Neural crest cell (in vitro differentiated cells): ENCODE measurements around the gene ENOX1. TPM values are rescaled to one million over a fixed set of nuclear protein-coding genes. Genes with fewer than 3 reads are reported as not detected.

Source experiments
- DNase-seq: peaks from one replicate; pipeline ENCODE4 v3.0.0; 2021; ENCODE audit warnings: low read depth, mixed read lengths, low spot score
- H3K27ac Mint-ChIP-seq: one replicate; pipeline ENCODE4 v1.8.0; 2021; ENCODE audit warnings: mild to moderate bottlenecking, mixed read lengths; ENCODE audit not compliant: unreplicated experiment
- H3K27me3 Mint-ChIP-seq: 2 replicates; pipeline ENCODE4 v1.8.0; 2021; ENCODE audit warnings: low read depth, mild to moderate bottlenecking, mixed read lengths
- H3K36me3 Mint-ChIP-seq: 2 replicates; pipeline ENCODE4 v1.8.0; 2021; ENCODE audit warnings: low read depth, mild to moderate bottlenecking, mixed read lengths
- H3K4me1 Mint-ChIP-seq: 2 replicates; pipeline ENCODE4 v1.8.0; 2021; ENCODE audit warnings: mixed read lengths
- H3K4me3 Mint-ChIP-seq: one replicate; pipeline ENCODE4 v1.8.0; 2021; ENCODE audit warnings: mild to moderate bottlenecking, mixed read lengths
- H3K9me3 Mint-ChIP-seq: 2 replicates; pipeline ENCODE4 v1.8.0; 2021; ENCODE audit warnings: mixed read lengths
- CTCF ChIP-seq: fragments of 200-600 bp; sonication (generic); conservative IDR thresholded peaks from 2 replicates; pipeline ENCODE4 v1.5.0; 2021; ENCODE audit warnings: antibody characterized with exemption, mild to moderate bottlenecking
- total RNA-seq: library from RNA; stranded (reverse); gene quantifications from 2 replicates; pipeline ENCODE4 v1.2.1, GENCODE V29; 2021

The ENOX1 gene
- total RNA-seq, 1 donor from 2014 or later, result 3.8 TPM

- Mint-ChIP-seq H3K27ac (no peak overlapping the region), H3K4me3 (no peak overlapping the region)
Measured at GRCh38 chr13:43388282-43389034, 398.3 kb downstream of the ENOX1 start.

GRCh38 chr13:43387880-43388279 lies 398.9 kb downstream of the ENOX1 start:
- TF ChIP-seq CTCF, result no peak
- no peaks in the 10 kb centered on the region for H3K27me3 Mint-ChIP-seq
- no peaks in the 10 kb centered on the region for H3K36me3 Mint-ChIP-seq
- no peak overlapping the region for H3K4me3 Mint-ChIP-seq
- H3K27ac Mint-ChIP-seq, result no peak overlapping the region
- DNase-seq, result no peak
- H3K9me3 Mint-ChIP-seq, result no peaks in the 10 kb centered on the region
- no peaks in the 10 kb centered on the region for H3K4me1 Mint-ChIP-seq

More at GRCh38 chr13:43388282-43389034, 398.3 kb downstream of the ENOX1 start:
- no peaks in the 10 kb centered on the region for H3K36me3 Mint-ChIP-seq
- H3K4me1 Mint-ChIP-seq, result no peaks in the 10 kb centered on the region
- no peak for DNase-seq
- no peaks in the 10 kb centered on the region for H3K9me3 Mint-ChIP-seq
- TF ChIP-seq CTCF, result no peak
- H3K27me3 Mint-ChIP-seq, result no peaks in the 10 kb centered on the region

- Mint-ChIP-seq H3K27me3 (no peaks in the 10 kb centered on the region), H3K4me3 (no peak overlapping the region), H3K9me3 (peaks cover 9% of the 10 kb centered on the region), H3K4me1 (no peaks in the 10 kb centered on the region), H3K27ac (no peak overlapping the region), H3K36me3 (peaks cover 3% of the 10 kb centered on the region)
- no peak for DNase-seq
- TF ChIP-seq CTCF, result no peak
Measured at GRCh38 chr13:43383498-43384165, 403.1 kb downstream of the ENOX1 start.

GRCh38 chr13:43379738-43380137 lies 407.0 kb downstream of the ENOX1 start:
- Mint-ChIP-seq H3K27me3 (no peaks in the 10 kb centered on the region), H3K4me3 (no peak overlapping the region), H3K27ac (no peak overlapping the region), H3K36me3 (peaks cover 4% of the 10 kb centered on the region), H3K4me1 (no peaks in the 10 kb centered on the region), H3K9me3 (peaks cover 9% of the 10 kb centered on the region)
- TF ChIP-seq CTCF, result no peak
- DNase-seq, result no peak

GRCh38 chr13:43377973-43378372 lies 408.8 kb downstream of the ENOX1 start:
- Mint-ChIP-seq H3K4me3 (no peak overlapping the region), H3K36me3 (peaks cover 4% of the 10 kb centered on the region), H3K27me3 (no peaks in the 10 kb centered on the region), H3K9me3 (peaks cover 9% of the 10 kb centered on the region), H3K27ac (no peak overlapping the region), H3K4me1 (no peaks in the 10 kb centered on the region)
- TF ChIP-seq CTCF, result no peak
- DNase-seq, result no peak
